Fibroblast of peridontal ligament (primary cell): ENCODE results near the gene PPP1R18.

ENCODE experiments used
- DNase-seq: peaks from one replicate; pipeline ENCODE4 v3.0.0-alpha.2; 2010; ENCODE audit errors: extremely low read depth

The PPP1R18 gene

GRCh38 chr6:30689022-30689865, 2.8 kb upstream of the PPP1R18 start:
- DNase-seq: no peak

- no peak for DNase-seq
Measured at GRCh38 chr6:30688569-30688968, 2.1 kb upstream of the PPP1R18 start.

- DNase-seq: peak; percentile 61
Measured at GRCh38 chr6:30687659-30688431, 1.4 kb upstream of the PPP1R18 start.

GRCh38 chr6:30686908-30687658, 638 bp upstream of the PPP1R18 start:
- DNase-seq: peak; percentile 95

GRCh38 chr6:30685157-30686008, 1.1 kb downstream of the PPP1R18 start:
- DNase-seq: no peak

- DNase-seq: peak; percentile 27
Measured at GRCh38 chr6:30684386-30685156, 1.9 kb downstream of the PPP1R18 start.

- no peak for DNase-seq
Measured at GRCh38 chr6:30683980-30684338, 2.5 kb downstream of the PPP1R18 start.

GRCh38 chr6:30683183-30683979, 3.1 kb downstream of the PPP1R18 start:
- DNase-seq: no peak

- DNase-seq: peak; percentile 87
Measured at GRCh38 chr6:30682143-30683117, 4.0 kb downstream of the PPP1R18 start.

GRCh38 chr6:30681766-30682142, 4.7 kb downstream of the PPP1R18 start:
- DNase-seq: no peak

GRCh38 chr6:30679765-30680535, 6.5 kb downstream of the PPP1R18 start:
- no peak for DNase-seq

- peak; percentile 75 for DNase-seq
Measured at GRCh38 chr6:30678964-30679726, 7.3 kb downstream of the PPP1R18 start.

GRCh38 chr6:30676660-30677285, 9.7 kb downstream of the PPP1R18 start:
- DNase-seq: no peak

GRCh38 chr6:30672445-30673253, 13.8 kb downstream of the PPP1R18 start, which contains the start of gene DHX16:
Gene DHX16 (minus strand): TSS chr6:30673006. CDS start chr6:30672841, 165 bp downstream.
- peak; percentile 99 for DNase-seq

GRCh38 chr6:30670760-30671527, 15.5 kb downstream of the PPP1R18 start:
- DNase-seq: no peak
